DLD1 (cell line): ENCODE results near the gene TMEM229B.
"Not testable (repeated sequence)": the region's sequence is repeated elsewhere in the genome, so short reads cannot be mapped to it uniquely, and the experiment has no call there.

Source experiments
- in situ Hi-C: cut with HindIII; loops from 2 replicates; pipeline ENCODE4 v1.10.0; 2017; ENCODE audit warnings: low sequenced_read_pairs

The TMEM229B gene

GRCh38 chr14:67459336-67459735, 29.2 kb downstream of the TMEM229B start:
- in situ Hi-C loops, result no loop called here

- in situ Hi-C loops, result no loop called here
These were observed 30.7 kb downstream of the TMEM229B start for GRCh38 chr14:67457782-67458181.

- in situ Hi-C loops, result no loop called here
These were observed 31.8 kb downstream of the TMEM229B start for GRCh38 chr14:67456732-67457131.

- in situ Hi-C loops, result no loop called here
These were observed 34.8 kb downstream of the TMEM229B start for GRCh38 chr14:67453575-67454300.

GRCh38 chr14:67451667-67452066, 36.9 kb downstream of the TMEM229B start:
- in situ Hi-C loops, result not testable (repeated sequence)

- in situ Hi-C loops, result loop anchor here (25.0 kb wide), 1 partner anchor 163 kb away; the partner anchor contains the start of genes ARG2 and PIGH
These were observed 39.4 kb downstream of the TMEM229B start for GRCh38 chr14:67449096-67449495.

GRCh38 chr14:67447033-67447381, 41.5 kb downstream of the TMEM229B start:
- in situ Hi-C loops, result loop anchor here (25.0 kb wide), 1 partner anchor 165 kb away; the partner anchor contains the start of genes ARG2 and PIGH

GRCh38 chr14:67446371-67447032, 42.0 kb downstream of the TMEM229B start:
- in situ Hi-C loops, result loop anchor here (25.0 kb wide), 1 partner anchor 166 kb away; the partner anchor contains the start of genes ARG2 and PIGH

- in situ Hi-C loops, result loop anchor here (25.0 kb wide), 1 partner anchor 168 kb away; the partner anchor contains the start of genes ARG2 and PIGH
These were observed 44.1 kb downstream of the TMEM229B start for GRCh38 chr14:67444395-67444794.

- in situ Hi-C loops, result loop anchor here (25.0 kb wide), 1 partner anchor 170 kb away; the partner anchor contains the start of genes ARG2 and PIGH
These were observed 46.2 kb downstream of the TMEM229B start for GRCh38 chr14:67442139-67442906.

GRCh38 chr14:67441672-67442071, 46.8 kb downstream of the TMEM229B start:
- in situ Hi-C loops, result loop anchor here (25.0 kb wide), 1 partner anchor 171 kb away; the partner anchor contains the start of genes ARG2 and PIGH

- in situ Hi-C loops, result loop anchor here (25.0 kb wide), 1 partner anchor 171 kb away; the partner anchor contains the start of genes ARG2 and PIGH
These were observed 47.3 kb downstream of the TMEM229B start for GRCh38 chr14:67441256-67441655.

- in situ Hi-C loops, result loop anchor here (25.0 kb wide), 1 partner anchor 172 kb away; the partner anchor contains the start of genes ARG2 and PIGH
These were observed 48.0 kb downstream of the TMEM229B start for GRCh38 chr14:67440513-67440912.

GRCh38 chr14:67438969-67439368, 49.6 kb downstream of the TMEM229B start:
- in situ Hi-C loops, result loop anchor here (25.0 kb wide), 1 partner anchor 173 kb away; the partner anchor contains the start of genes ARG2 and PIGH

GRCh38 chr14:67436006-67436866, 52.3 kb downstream of the TMEM229B start:
- in situ Hi-C loops, result loop anchor here (25.0 kb wide), 1 partner anchor 176 kb away; the partner anchor contains the start of genes ARG2 and PIGH

GRCh38 chr14:67435603-67436002, 52.9 kb downstream of the TMEM229B start:
- in situ Hi-C loops, result loop anchor here (25.0 kb wide), 1 partner anchor 177 kb away; the partner anchor contains the start of genes ARG2 and PIGH

GRCh38 chr14:67432050-67432564, 56.4 kb downstream of the TMEM229B start:
- in situ Hi-C loops, result loop anchor here (25.0 kb wide), 1 partner anchor 180 kb away; the partner anchor contains the start of genes ARG2 and PIGH

GRCh38 chr14:67429510-67430205, 58.9 kb downstream of the TMEM229B start:
- in situ Hi-C loops, result loop anchor here (25.0 kb wide), 1 partner anchor 183 kb away; the partner anchor contains the start of genes ARG2 and PIGH
